IMR-90 (cell line): ENCODE data around the gene EDN2. TPM values are rescaled to one million over a fixed set of nuclear protein-coding genes. Genes with fewer than 3 reads are reported as not detected.

ENCODE experiments used
- ATAC-seq: fragments of 200-7000 bp; cut with Tn5 transposase; 2 replicates; pipeline ENCODE4 v1.9.1; 2020; ENCODE audit warnings: low read depth, mild to moderate bottlenecking, moderate library complexity
- BruUV-seq: library from RNA; stranded (reverse); fragments of 400-500 nt; replicated peaks from 2 replicates; lab custom pipeline; 2021; lab: Mats Ljungman, UMichigan
- CTCF ChIA-PET: fragments of 300-600 bp; formaldehyde crosslinking; extraction: SDS; loops from one replicate; lab custom pipeline; 2021; ENCODE audit warnings: antibody characterized with exemption; lab: Yijun Ruan, JAX
- POLR2A ChIA-PET: fragments of 300-600 bp; sonication (Branson Sonifier 250); formaldehyde crosslinking; loops from one replicate; lab custom pipeline; 2022; ENCODE audit warnings: antibody characterized with exemption; ENCODE audit not compliant: unreplicated experiment; lab: Charles Lee
- DNase-seq: peaks from one replicate; pipeline ENCODE4 v3.0.0; 2013
- H2AFZ ChIP-seq: replicated peaks from 2 replicates; pipeline ENCODE3; 2013; ENCODE audit warnings: low read length, mild to moderate bottlenecking; ENCODE audit not compliant: poor library complexity
- H2AK5ac ChIP-seq: 2 replicates; pipeline ENCODE4 v1.6.1; 2013; ENCODE audit warnings: low read depth, low read length, inconsistent platforms
- H2AK9ac ChIP-seq: replicated peaks from 2 replicates; pipeline ENCODE3; 2013; ENCODE audit warnings: mild to moderate bottlenecking, low read depth, low read length, moderate library complexity; ENCODE audit not compliant: poor library complexity
- H2BK120ac ChIP-seq: 2 replicates; pipeline ENCODE4 v1.6.1; 2013; ENCODE audit warnings: low read depth, low read length, inconsistent platforms
- H2BK15ac ChIP-seq: 3 replicates; pipeline ENCODE4 v1.6.1; 2013; ENCODE audit warnings: low read depth, low read length, inconsistent platforms
- H2BK20ac ChIP-seq: 2 replicates; pipeline ENCODE4 v1.6.1; 2013; ENCODE audit warnings: low read depth, mild to moderate bottlenecking, inconsistent platforms, low read length, moderate library complexity
- H2BK5ac ChIP-seq: 2 replicates; pipeline ENCODE4 v1.6.1; 2013; ENCODE audit warnings: mild to moderate bottlenecking, low read depth, low read length, inconsistent platforms; ENCODE audit not compliant: poor library complexity, severe bottlenecking
- H3K14ac ChIP-seq: replicated peaks from 2 replicates; pipeline ENCODE4 v1.6.1; 2013; ENCODE audit warnings: low read depth, low read length, inconsistent platforms
- H3K18ac ChIP-seq: 2 replicates; pipeline ENCODE4 v1.6.1; 2013; ENCODE audit warnings: low read depth, low read length, control low read depth
- H3K23ac ChIP-seq: 2 replicates; pipeline ENCODE4 v1.6.1; 2013; ENCODE audit warnings: low read depth, low read length, inconsistent platforms
- H3K27ac ChIP-seq: 2 replicates; pipeline ENCODE4 v1.5.1; 2013; ENCODE audit warnings: mild to moderate bottlenecking, control low read depth, low read length; ENCODE audit not compliant: insufficient read depth
- H3K27me3 ChIP-seq: 2 replicates; pipeline ENCODE4 v1.6.1; 2013; ENCODE audit warnings: low read length; ENCODE audit not compliant: control insufficient read depth, insufficient read depth
- H3K36me3 ChIP-seq: 2 replicates; pipeline ENCODE4 v1.6.1; 2013; ENCODE audit warnings: low read length, mixed read lengths; ENCODE audit not compliant: control insufficient read depth, insufficient read depth
- H3K4ac ChIP-seq: 2 replicates; pipeline ENCODE4 v1.6.1; 2013; ENCODE audit warnings: low read depth, low read length, inconsistent platforms
- H3K4me1 ChIP-seq: 2 replicates; pipeline ENCODE4 v1.6.1; 2013; ENCODE audit warnings: low read length, mixed read lengths; ENCODE audit not compliant: control insufficient read depth, insufficient read depth
- H3K4me2 ChIP-seq: 2 replicates; pipeline ENCODE4 v1.6.1; 2013; ENCODE audit warnings: low read depth, mild to moderate bottlenecking, control low read depth, low read length, moderate library complexity
- H3K4me3 ChIP-seq: 2 replicates; pipeline ENCODE4 v1.5.1; 2013; ENCODE audit warnings: low read depth, mild to moderate bottlenecking, control low read depth, low read length, moderate library complexity; ENCODE audit not compliant: insufficient read depth
- H3K56ac ChIP-seq: 2 replicates; pipeline ENCODE4 v1.6.1; 2013; ENCODE audit warnings: low read length, inconsistent platforms; ENCODE audit not compliant: insufficient read depth; ENCODE audit errors: extremely low read depth
- H3K79me1 ChIP-seq, 2 experiments: 2 replicates each; pipeline ENCODE4 v1.6.1; 2013; ENCODE audit warnings: low read length in 2 of 2, inconsistent platforms in 1 of 2, low read depth in 1 of 2
- H3K9ac ChIP-seq: 2 replicates; pipeline ENCODE4 v1.6.1; 2013; ENCODE audit warnings: low read depth, low read length, control low read depth
- H3K9me1 ChIP-seq: 2 replicates; pipeline ENCODE4 v1.6.1; 2013; ENCODE audit warnings: low read length, inconsistent platforms; ENCODE audit not compliant: insufficient read depth
- H3K9me3 ChIP-seq: 2 replicates; pipeline ENCODE4 v1.6.1; 2013; ENCODE audit warnings: low read length; ENCODE audit not compliant: control insufficient read depth, insufficient read depth
- H4K20me1 ChIP-seq: 2 replicates; pipeline ENCODE4 v1.6.1; 2013; ENCODE audit warnings: low read length, inconsistent platforms; ENCODE audit not compliant: insufficient read depth
- H4K5ac ChIP-seq: 2 replicates; pipeline ENCODE4 v1.6.1; 2013; ENCODE audit warnings: mild to moderate bottlenecking, low read depth, low read length, control low read depth
- H4K8ac ChIP-seq, 2 experiments: 2 replicates each; pipeline ENCODE4 v1.6.1; 2013; ENCODE audit warnings: low read depth in 2 of 2, low read length in 2 of 2, control low read depth in 1 of 2, inconsistent platforms in 1 of 2
- H4K91ac ChIP-seq: 2 replicates; pipeline ENCODE4 v1.6.1; 2013; ENCODE audit warnings: low read depth, low read length, inconsistent platforms; ENCODE audit not compliant: insufficient read depth
- ELK1 ChIP-seq: fragments of 150-350 bp; IDR thresholded peaks from 2 replicates; pipeline ENCODE4 v1.6.1; 2016; ENCODE audit warnings: low read depth, mild to moderate bottlenecking, low read length, moderate library complexity, borderline replicate concordance
- WGBS, 2 experiments: methylation state at CpG; one replicate each; pipeline versions ENCODE4 v1.1.5 to v1.1.7; 2013; ENCODE audit warnings: missing lambda C conversion rate in 2 of 2; ENCODE audit not compliant: insufficient read length in 1 of 2; ENCODE audit errors: extremely low coverage in 2 of 2; 5-methylcytosine and 5-hydroxymethylcytosine counted together
- dilution Hi-C: fragments of 300-500 bp; cut with HindIII; formaldehyde crosslinking; loops from one replicate; pipeline ENCODE4 v1.14.3; 2018; ENCODE audit warnings: low sequenced_read_pairs; ENCODE audit not compliant: unreplicated experiment
- in situ Hi-C: fragments of 300-500 bp; cut with MboI; formaldehyde crosslinking; loops from 3 replicates; pipeline ENCODE4 v1.14.3; 2019; ENCODE audit warnings: low sequenced_read_pairs, inconsistent platforms, mixed read lengths
- intact Hi-C: fragments of 100-400 bp; cut with micrococcal nuclease; formaldehyde crosslinking; loops from 2 replicates; pipeline ENCODE4 v1.10.0; 2022
- polyA plus RNA-seq, 3 experiments: library from polyadenylated mRNA; depleted of rRNA; stranded (reverse); fragments of >200 nt; gene quantifications; 2 replicates each; pipeline ENCODE4 v1.2.3, GENCODE V29; 2012; ENCODE audit warnings: low replicate concordance in 1 of 3
- total RNA-seq: library from RNA; depleted of rRNA; stranded (reverse); fragments of >200 nt; gene quantifications from 2 replicates; pipeline ENCODE4 v1.2.3, GENCODE V29; 2012

EDN2 gene
- total and polyA plus RNA-seq, 2 of the 4 experiments (the other 2 are of a cell fraction) = 0.27 TPM; not detected in 1

GRCh38 chr1:41503538-41504113 lies 19.1 kb upstream of the EDN2 start:
- no peak for ATAC-seq

More at GRCh38 chr1:41503538-41504113, 19.1 kb upstream of the EDN2 start:
- Histone ChIP-seq H3K4ac (no peak overlapping the region), H2AFZ (no peak overlapping the region), H3K79me1 (no peaks in the 10 kb centered on the region), H3K56ac (no peak overlapping the region), H3K36me3 (no peaks in the 10 kb centered on the region), H3K18ac (no peak overlapping the region), H3K4me1 (peaks cover 2% of the 10 kb centered on the region; the same call in 1 of the 2 replicates), H4K20me1 (no peaks in the 10 kb centered on the region), H2BK15ac (no peak overlapping the region), H3K9ac (no peak overlapping the region), H2AK5ac (no peak overlapping the region), H3K9me1 (peaks cover 2% of the 10 kb centered on the region; the same call in 1 of the 2 replicates), H3K4me2 (no peak overlapping the region), H3K27ac (no peak overlapping the region), H2BK120ac (no peak overlapping the region), H2BK20ac (no peak overlapping the region), H3K27me3 (no peaks in the 10 kb centered on the region; the same call in 1 of the 2 replicates), H4K91ac (no peak overlapping the region), H3K4me3 (no peak overlapping the region), H2BK5ac (no peak overlapping the region), H4K5ac (no peak overlapping the region), H4K8ac (no peak overlapping the region), H2AK9ac (no peak overlapping the region), H3K9me3 (no peaks in the 10 kb centered on the region), H3K14ac (0 out of 2 replicates have a peak overlapping the region, but pooled peaks have one; percentile 21), H3K23ac (no peak overlapping the region)
- dilution Hi-C loops = no loop called here
- in situ Hi-C loops = no loop called here
- intact Hi-C loops = no loop called here
- TF ChIP-seq ELK1 = no peak
- BruUV-seq = no TSS peak
- 92% methylated on average over 7 of the region's 11 CpGs; no CpG with 5 or more reads in 1 of the 2 experiments for WGBS, 2 experiments
- POLR2A ChIA-PET = no interaction called here
- CTCF ChIA-PET = no interaction called here
- no peak for DNase-seq
